ENCODE results near the gene CLSTN3. TPM values are rescaled to one million over a fixed set of nuclear protein-coding genes. Genes with fewer than 3 reads are reported as not detected.
A peak's percentile ranks its signal among the peaks of the same experiment; 100 is the strongest.

The CLSTN3 gene
- 28.2 and 30.4 TPM in 2 replicates for total RNA-seq
- long read RNA-seq, partial matches to known transcripts, result 1 of 2 reads
- long read RNA-seq, other reads (novel, unspliced or antisense), result 1 of 2 reads

DNA sequence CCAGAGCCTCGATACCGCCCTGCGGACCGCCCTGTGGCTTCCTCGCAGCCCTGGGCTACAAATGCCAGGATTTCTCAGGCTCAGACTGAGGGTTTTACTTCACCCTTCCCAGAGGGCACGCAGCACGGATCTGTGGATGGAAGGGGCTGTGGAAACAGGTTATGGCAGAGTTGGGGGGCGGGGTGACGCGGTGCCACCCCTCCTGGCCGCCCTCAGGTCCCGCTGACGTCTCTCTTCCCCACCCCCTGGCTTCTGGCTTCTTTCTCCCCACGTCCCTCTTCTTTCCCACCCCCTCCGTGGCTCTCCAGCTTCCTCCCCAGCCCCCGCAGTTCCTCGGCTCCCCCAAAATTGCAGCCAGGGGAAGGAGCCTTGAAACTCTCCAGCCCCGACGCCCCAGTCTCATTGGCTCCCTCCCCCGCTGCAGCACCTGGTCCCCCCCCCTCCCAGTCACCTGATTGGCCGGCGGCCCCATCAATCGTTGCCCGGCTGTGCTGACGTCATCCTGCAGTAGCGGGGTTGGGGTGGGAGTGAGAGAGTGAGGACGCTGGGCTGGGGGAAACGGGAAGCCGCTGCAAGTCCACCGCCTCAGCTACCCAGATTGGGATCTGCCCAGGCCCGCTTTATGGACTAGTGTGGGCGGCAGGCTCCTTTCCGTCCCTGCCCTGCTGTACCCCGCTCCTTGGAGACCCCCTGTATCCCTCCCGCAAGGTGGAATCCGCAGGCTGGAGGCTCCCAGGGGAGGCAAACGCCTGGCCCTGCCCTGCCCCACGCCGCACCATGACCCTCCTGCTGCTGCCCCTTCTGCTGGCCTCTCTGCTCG is at the start of gene CLSTN3:
Gene CLSTN3, plus strand, starts transcription at position 500 of the 820 bp plus-strand sequence. Its CDS starts 278 bp downstream, at position 778.
- Mint-ChIP-seq H3K4me1 (peaks cover 25% of the 10 kb centered on the region), H3K27me3 (ENCODE audit: low read depth) (peaks cover 24% of the 10 kb centered on the region), H3K27ac (ENCODE audit: unreplicated experiment) (peak within 1 kb of the TSS; percentile 76), H3K4me3 (peak within 1 kb of the TSS; percentile 92), H3K9me3 (no peaks in the 10 kb centered on the region), H3K36me3 (ENCODE audit: low read depth) (peaks cover 3% of the 10 kb centered on the region)
- DNase-seq (ENCODE audit: low read depth, low spot score), result peak; percentile 72
- TF ChIP-seq, protein P1, sequence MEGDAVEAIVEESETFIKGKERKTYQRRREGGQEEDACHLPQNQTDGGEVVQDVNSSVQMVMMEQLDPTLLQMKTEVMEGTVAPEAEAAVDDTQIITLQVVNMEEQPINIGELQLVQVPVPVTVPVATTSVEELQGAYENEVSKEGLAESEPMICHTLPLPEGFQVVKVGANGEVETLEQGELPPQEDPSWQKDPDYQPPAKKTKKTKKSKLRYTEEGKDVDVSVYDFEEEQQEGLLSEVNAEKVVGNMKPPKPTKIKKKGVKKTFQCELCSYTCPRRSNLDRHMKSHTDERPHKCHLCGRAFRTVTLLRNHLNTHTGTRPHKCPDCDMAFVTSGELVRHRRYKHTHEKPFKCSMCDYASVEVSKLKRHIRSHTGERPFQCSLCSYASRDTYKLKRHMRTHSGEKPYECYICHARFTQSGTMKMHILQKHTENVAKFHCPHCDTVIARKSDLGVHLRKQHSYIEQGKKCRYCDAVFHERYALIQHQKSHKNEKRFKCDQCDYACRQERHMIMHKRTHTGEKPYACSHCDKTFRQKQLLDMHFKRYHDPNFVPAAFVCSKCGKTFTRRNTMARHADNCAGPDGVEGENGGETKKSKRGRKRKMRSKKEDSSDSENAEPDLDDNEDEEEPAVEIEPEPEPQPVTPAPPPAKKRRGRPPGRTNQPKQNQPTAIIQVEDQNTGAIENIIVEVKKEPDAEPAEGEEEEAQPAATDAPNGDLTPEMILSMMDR (conservative IDR thresholded peaks at IDR 0.05), result no peak

DNA sequence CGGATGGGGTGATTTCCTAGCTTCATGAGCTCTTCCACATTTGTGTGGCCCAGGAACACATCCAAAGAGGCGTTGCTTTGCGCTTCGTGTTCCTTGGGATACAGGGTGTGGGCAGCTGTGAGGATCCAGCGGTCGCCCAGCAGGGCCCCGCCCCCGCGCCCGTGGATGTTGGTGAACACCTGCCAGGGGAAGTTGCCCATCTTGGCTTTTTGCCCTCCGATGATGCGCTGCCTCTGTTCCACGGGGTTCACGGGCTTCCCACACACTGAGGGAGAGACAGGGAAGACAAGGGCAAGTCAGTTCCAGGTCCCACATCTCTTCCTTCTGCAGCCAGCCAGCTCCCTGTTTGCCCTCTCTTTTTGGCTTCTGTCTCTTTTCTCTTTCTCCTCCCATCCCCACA is 49.1 kb upstream of the CLSTN3 start:
- Mint-ChIP-seq H3K27me3 (ENCODE audit: low read depth) (peaks cover 2% of the 10 kb centered on the region), H3K4me1 (no peaks in the 10 kb centered on the region), H3K9me3 (peaks cover 7% of the 10 kb centered on the region), H3K4me3 (no peak overlapping the region), H3K36me3 (ENCODE audit: low read depth) (peaks cover 4% of the 10 kb centered on the region), H3K27ac (ENCODE audit: unreplicated experiment) (no peak overlapping the region)
- TF ChIP-seq, protein P1 (conservative IDR thresholded peaks at IDR 0.05), result no peak
- no peak for DNase-seq (ENCODE audit: low read depth, low spot score)

DNA sequence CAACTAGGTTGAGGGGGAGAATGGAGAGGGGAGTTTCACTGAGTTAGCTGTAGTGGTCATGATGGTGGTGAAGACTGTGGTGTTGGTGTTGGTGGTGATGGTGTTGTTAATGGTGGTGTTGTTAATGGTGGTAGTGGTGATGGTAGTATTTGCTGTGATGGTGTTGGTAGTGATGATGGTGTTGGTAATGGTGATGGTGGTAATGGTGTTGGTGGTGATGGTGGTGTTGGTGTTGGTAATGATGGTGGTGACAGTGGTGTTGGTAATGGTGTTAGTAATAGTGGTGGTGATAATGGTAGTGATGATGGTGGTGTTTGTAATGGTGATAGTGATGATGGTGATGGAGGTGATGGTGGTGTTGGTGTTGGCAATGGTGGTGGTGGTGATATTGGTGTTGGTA is 47.0 kb upstream of the CLSTN3 start:
- Mint-ChIP-seq H3K36me3 (ENCODE audit: low read depth) (peaks cover 4% of the 10 kb centered on the region), H3K4me3 (no peak overlapping the region), H3K4me1 (no peaks in the 10 kb centered on the region), H3K27ac (ENCODE audit: unreplicated experiment) (no peak overlapping the region), H3K9me3 (peaks cover 7% of the 10 kb centered on the region), H3K27me3 (ENCODE audit: low read depth) (no peaks in the 10 kb centered on the region)
- TF ChIP-seq, protein P1 (conservative IDR thresholded peaks at IDR 0.05), result no peak
- no peak for DNase-seq (ENCODE audit: low read depth, low spot score)

DNA sequence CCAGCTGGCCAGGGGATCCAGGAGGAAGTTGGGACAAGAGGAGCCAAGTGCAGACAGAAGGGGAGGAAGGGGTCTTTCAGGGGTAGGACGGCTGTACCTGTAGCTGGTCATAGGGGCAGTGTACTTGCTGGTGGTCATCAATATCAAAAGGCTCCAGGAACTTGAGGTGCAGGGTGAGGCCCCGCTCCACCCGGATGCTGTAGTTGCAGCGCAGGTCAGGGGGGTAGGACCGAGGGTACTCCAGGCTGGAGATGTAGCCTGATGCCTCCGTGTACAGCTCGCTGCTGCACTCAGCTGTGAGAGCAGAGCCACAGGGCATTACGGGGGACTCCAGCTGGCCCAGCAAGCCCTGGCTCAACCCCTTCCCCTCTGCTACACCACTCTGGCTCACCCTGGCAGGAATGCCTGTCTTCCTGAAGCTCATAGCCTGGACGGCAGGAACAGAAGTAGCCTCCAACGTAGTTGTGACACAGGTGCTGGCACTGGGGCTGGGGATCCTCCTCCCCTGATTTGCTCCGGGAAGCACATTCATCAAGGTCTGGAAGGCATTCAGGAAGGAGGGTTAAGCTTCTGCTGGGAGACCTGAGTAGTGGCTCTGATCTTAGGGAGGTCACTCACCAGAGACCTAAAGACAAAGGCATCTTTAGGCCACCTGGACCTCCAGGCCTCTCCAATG is 40.8 kb upstream of the CLSTN3 start:
- H3K4me3 Mint-ChIP-seq, result no peak overlapping the region
- no peak for DNase-seq (ENCODE audit: low read depth, low spot score)
- no peaks in the 10 kb centered on the region for H3K9me3 Mint-ChIP-seq
- no peaks in the 10 kb centered on the region for H3K36me3 Mint-ChIP-seq (ENCODE audit: low read depth)
- peaks cover 11% of the 10 kb centered on the region for H3K4me1 Mint-ChIP-seq
- TF ChIP-seq, protein P1 (conservative IDR thresholded peaks at IDR 0.05), result no peak
- H3K27me3 Mint-ChIP-seq (ENCODE audit: low read depth), result peaks cover 2% of the 10 kb centered on the region
- H3K27ac Mint-ChIP-seq (ENCODE audit: unreplicated experiment), result no peak overlapping the region

DNA sequence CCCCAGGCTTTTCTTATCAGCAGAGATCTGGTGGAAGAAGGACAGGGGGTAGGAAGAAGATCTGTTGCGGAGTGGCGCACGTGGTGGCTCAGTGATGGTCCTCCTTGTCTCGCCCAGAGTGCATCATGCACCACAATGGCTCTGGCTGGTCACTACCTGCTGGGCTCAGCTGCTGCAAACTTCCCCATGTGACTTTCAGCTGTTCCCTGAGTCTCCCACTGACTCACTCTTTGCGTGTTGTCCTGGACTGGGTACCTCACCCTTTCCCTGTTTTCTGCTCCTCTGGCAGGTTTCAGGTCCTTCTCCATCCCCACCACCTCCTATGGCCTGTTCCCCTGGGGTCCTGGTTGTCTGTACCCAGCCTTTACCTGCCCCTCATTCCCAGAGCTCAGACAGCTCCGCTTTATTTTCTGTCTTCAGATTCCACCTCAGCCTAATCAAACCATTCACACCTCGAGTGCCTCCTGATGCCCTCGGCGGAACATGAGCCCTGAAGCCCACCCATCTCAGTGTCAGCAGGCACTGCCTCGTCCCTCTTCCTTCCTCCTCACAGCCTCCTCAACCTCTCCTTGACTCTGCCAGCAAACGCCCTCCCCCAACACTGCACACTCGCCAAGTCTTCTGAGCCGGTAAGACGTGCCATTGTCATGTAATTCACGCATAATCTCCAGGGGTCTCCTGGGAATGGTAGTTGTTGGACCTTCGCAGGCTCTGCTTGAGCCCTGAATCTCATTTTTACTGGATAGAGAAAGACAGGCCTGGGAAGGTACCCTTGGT is 39.8 kb upstream of the CLSTN3 start:
- no peaks in the 10 kb centered on the region for H3K9me3 Mint-ChIP-seq
- H3K4me3 Mint-ChIP-seq, result no peak overlapping the region
- peaks cover 11% of the 10 kb centered on the region for H3K4me1 Mint-ChIP-seq
- no peak for DNase-seq (ENCODE audit: low read depth, low spot score)
- H3K36me3 Mint-ChIP-seq (ENCODE audit: low read depth), result no peaks in the 10 kb centered on the region
- peak overlapping the region; percentile 15 for H3K27ac Mint-ChIP-seq (ENCODE audit: unreplicated experiment)
- H3K27me3 Mint-ChIP-seq (ENCODE audit: low read depth), result peaks cover 2% of the 10 kb centered on the region
- TF ChIP-seq, protein P1 (conservative IDR thresholded peaks at IDR 0.05), result no peak

Data from neural crest cell (in vitro differentiated cells).